GM12878 (cell line): ENCODE measurements around the gene LRP1B.

Experiments
- ATF2 ChIP-seq: IDR thresholded peaks from 2 replicates; pipeline ENCODE4 v1.6.1; 2012; ENCODE audit warnings: low read length, inconsistent platforms
- ATF3 ChIP-seq: IDR thresholded peaks from 2 replicates; pipeline ENCODE4 v1.6.1; 2011; ENCODE audit warnings: low read depth, mild to moderate bottlenecking, low read length, moderate library complexity, borderline replicate concordance; ENCODE audit errors: extremely low read depth
- CEBPB ChIP-seq, 2 experiments: fragments of 150-350 bp in 1 of 2; IDR thresholded peaks; 2 replicates each; pipeline ENCODE4 v1.6.1; 2012 to 2014; ENCODE audit warnings: low read depth in 2 of 2, low read length in 2 of 2, borderline replicate concordance in 1 of 2, inconsistent platforms in 1 of 2
- CTCF ChIP-seq, 3 experiments: IDR thresholded peaks in 2 of 3; conservative IDR thresholded peaks in 1 of 3; 2 replicates each; pipeline ENCODE4 v1.5.1; 2011; ENCODE audit warnings: low read depth in 3 of 3, low read length in 3 of 3, mild to moderate bottlenecking in 3 of 3, control low read depth in 2 of 3, moderate library complexity in 2 of 3, inconsistent platforms in 1 of 3, mixed read lengths in 1 of 3; ENCODE audit not compliant: control insufficient read depth in 2 of 3, insufficient read depth in 1 of 3; ENCODE audit errors: extremely low read depth in 1 of 3
- ESRRA ChIP-seq: IDR thresholded peaks from 2 replicates; pipeline ENCODE4 v1.6.1; 2012; ENCODE audit warnings: mild to moderate bottlenecking, low read length, improper control_type of control experiment
- JUND ChIP-seq: IDR thresholded peaks from 2 replicates; pipeline ENCODE4 v1.6.1; 2012; ENCODE audit warnings: low read depth, mild to moderate bottlenecking, low read length, improper control_type of control experiment, moderate library complexity
- MAX ChIP-seq: IDR thresholded peaks from 2 replicates; pipeline ENCODE4 v1.6.1; 2012; ENCODE audit warnings: low read depth, low read length, improper control_type of control experiment
- MEF2A ChIP-seq: IDR thresholded peaks from 2 replicates; pipeline ENCODE4 v1.6.1; 2011; ENCODE audit warnings: low read depth, mild to moderate bottlenecking, low read length, moderate library complexity; ENCODE audit not compliant: insufficient read depth
- SMAD5 ChIP-seq: IDR thresholded peaks from 2 replicates; pipeline ENCODE4 v1.6.1; 2016; ENCODE audit warnings: antibody characterized with exemption, low read depth
- ZBTB11 ChIP-seq: fragments of 450-650 bp; formaldehyde crosslinking; IDR thresholded peaks from 2 replicates; pipeline ENCODE4 v1.5.0; 2022; ENCODE audit warnings: mild to moderate bottlenecking, missing genetic modification characterization

GRCh38 chr2:140680862-140681261 is 1450.0 kb downstream of the LRP1B start:
- TF ChIP-seq ATF3 = no peak
- no peak for TF ChIP-seq CTCF (IDR thresholded peaks at IDR 0.05 in 2 of 3, conservative IDR thresholded peaks at IDR 0.05 in 1 of 3; ENCODE audit: control insufficient read depth in 2 of 3, extremely low read depth in 1 of 3, insufficient read depth in 1 of 3, low read depth in 3 of 3, low read length in 3 of 3)
- no peak for TF ChIP-seq ZBTB11 (CRISPR knock-in tag)
- no peak for TF ChIP-seq ESRRA
- no peak for TF ChIP-seq SMAD5
- no peak for TF ChIP-seq MAX
- no peak for TF ChIP-seq CEBPB (IDR thresholded peaks at IDR 0.05; ENCODE audit: borderline replicate concordance in 1 of 2, low read depth in 2 of 2, low read length in 2 of 2)
- TF ChIP-seq ATF2 = no peak
- TF ChIP-seq MEF2A = no peak
- TF ChIP-seq JUND = no peak
